Pancreas (tissue), 10 donors: Measurements from ENCODE around the gene TMPRSS6. TPM values are rescaled to one million over a fixed set of nuclear protein-coding genes. Genes with fewer than 3 reads are reported as not detected.

Source experiments
- ATAC-seq, 4 donors: fragments of 200-7000 bp; cut with Tn5 transposase; one replicate each; pipeline versions ENCODE4 v1.8.0 to v1.9.1; 2020; ENCODE audit warnings: mild to moderate bottlenecking in 4 of 4, moderate library complexity in 4 of 4
- DNase-seq, 6 donors: peaks; one replicate each; pipeline ENCODE4 v3.0.0-alpha.2; 2020
- FAIRE-seq: peaks from 2 replicates; lab custom pipeline; 2012; peaks lifted over from hg19 to GRCh38; lab: Jason Lieb, UNC
- H3K27ac ChIP-seq, 4 donors: fragments of 200-600 bp; sonication (generic); 1 replicate in 3 of 4; 2 replicates in 1 of 4; pipeline versions ENCODE4 v1.5.0 to v1.8.0; 2020
- H3K27me3 ChIP-seq, 4 donors: fragments of 200-600 bp; one replicate each; pipeline ENCODE4 v1.8.0; 2021
- H3K36me3 ChIP-seq, 3 donors: fragments of 200-600 bp; sonication (generic) in 1 of 3; one replicate each; pipeline versions ENCODE4 v1.5.0 to v1.8.0; 2020 to 2021
- H3K4me1 ChIP-seq, 3 donors: fragments of 200-600 bp; one replicate each; pipeline ENCODE4 v1.8.0; 2021
- H3K4me3 ChIP-seq, 4 donors: fragments of 200-600 bp; sonication (generic) in 2 of 4; one replicate each; pipeline versions ENCODE4 v1.5.0 to v1.8.0; 2020 to 2021
- H3K9me3 ChIP-seq, 4 donors: fragments of 200-600 bp; one replicate each; pipeline ENCODE4 v1.8.0; 2021
- WGBS, 2 donors: extraction: QIAGEN DNeasy Blood & Tissue Kit; methylation state at CpG; one replicate each; pipeline ENCODE4 v1.1.7; 2013; 5-methylcytosine and 5-hydroxymethylcytosine counted together
- intact Hi-C, 3 donors: fragments of 100-400 bp; cut with DNase I; formaldehyde crosslinking; loops; one replicate each; pipeline versions ENCODE4 v1.11.1 to v1.14.2; 2022
- polyA plus RNA-seq, 2 donors: library from polyadenylated mRNA; stranded (reverse); fragments of 200-250 nt; gene quantifications; one replicate each; pipeline ENCODE4 v1.2.3, GENCODE V29; 2013
- total RNA-seq, 6 donors: library from RNA; stranded (reverse); fragmentation: NEBNext Ultra II Directional in 4 of 6; extraction: Animal tissue kit (Norgen Biotek cat#: 25700) in 4 of 6; gene quantifications; one replicate each; pipeline versions ENCODE4 v1.2.1 to v1.2.4, GENCODE V29; 2021 to 2023
- TF ChIP-seq, protein P1 (sequence below), 4 donors: fragments of 200-600 bp; sonication (generic) in 3 of 4; IDR thresholded peaks; one replicate each; pipeline versions ENCODE4 v1.5.0 to v1.8.0; 2021; ENCODE audit warnings: antibody characterized with exemption in 4 of 4
- donor health status: healthy with polysubstance abuse.
- donor health status: DM: no; HTN: no; CAD: no; lungs with moderate emphysema.
- donor health status: DM: no; HTN: no; CAD: no.
- donor health status: control.
- donor health status: control.
- donor health status: Bipolar disorder and iron deficiency.
- donor health status: DM: yes; HTN: yes; CAD: no.
- donor health status: DM: no; HTN: no; CAD: no.
- donor health status: DM: no; HTN: no; CAD: no.
- donor health status: DM: yes; HTN: yes; CAD: no.

The TMPRSS6 gene
- total and polyA plus RNA-seq, 8 donors: 0.13 to 3.1 (median 0.33) TPM

DNA sequence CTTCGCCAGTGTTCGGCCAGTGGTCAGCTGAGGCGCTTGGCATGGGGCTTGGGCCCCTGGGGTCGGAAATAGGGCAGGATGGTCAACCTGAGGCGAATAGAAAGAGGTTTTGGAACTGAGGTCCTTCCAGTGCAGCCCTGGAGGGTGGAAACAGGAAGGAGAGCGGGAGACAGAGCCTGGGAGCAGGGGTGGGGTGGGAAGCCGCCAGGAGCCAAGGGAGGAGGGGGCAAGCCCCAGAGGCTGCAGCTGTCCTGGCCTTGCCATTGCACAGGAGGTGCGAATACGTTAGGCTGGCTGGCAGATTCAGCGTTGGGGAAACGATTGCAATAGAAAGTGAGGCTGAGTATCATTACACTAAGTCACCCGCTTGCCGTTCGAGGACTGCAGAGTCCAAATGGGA is 71.8 kb downstream of the TMPRSS6 start:
- WGBS, 2 donors: 77 to 79% methylated on average over 14 of the region's 14 CpGs
- intact Hi-C loops: no loop called here
- H3K4me3 ChIP-seq: no peak overlapping the region
- no peaks in the 10 kb centered on the region for H3K36me3 ChIP-seq
- DNase-seq (no peak), FAIRE-seq (no peak), ATAC-seq (no peak)
- TF ChIP-seq, protein P1, sequence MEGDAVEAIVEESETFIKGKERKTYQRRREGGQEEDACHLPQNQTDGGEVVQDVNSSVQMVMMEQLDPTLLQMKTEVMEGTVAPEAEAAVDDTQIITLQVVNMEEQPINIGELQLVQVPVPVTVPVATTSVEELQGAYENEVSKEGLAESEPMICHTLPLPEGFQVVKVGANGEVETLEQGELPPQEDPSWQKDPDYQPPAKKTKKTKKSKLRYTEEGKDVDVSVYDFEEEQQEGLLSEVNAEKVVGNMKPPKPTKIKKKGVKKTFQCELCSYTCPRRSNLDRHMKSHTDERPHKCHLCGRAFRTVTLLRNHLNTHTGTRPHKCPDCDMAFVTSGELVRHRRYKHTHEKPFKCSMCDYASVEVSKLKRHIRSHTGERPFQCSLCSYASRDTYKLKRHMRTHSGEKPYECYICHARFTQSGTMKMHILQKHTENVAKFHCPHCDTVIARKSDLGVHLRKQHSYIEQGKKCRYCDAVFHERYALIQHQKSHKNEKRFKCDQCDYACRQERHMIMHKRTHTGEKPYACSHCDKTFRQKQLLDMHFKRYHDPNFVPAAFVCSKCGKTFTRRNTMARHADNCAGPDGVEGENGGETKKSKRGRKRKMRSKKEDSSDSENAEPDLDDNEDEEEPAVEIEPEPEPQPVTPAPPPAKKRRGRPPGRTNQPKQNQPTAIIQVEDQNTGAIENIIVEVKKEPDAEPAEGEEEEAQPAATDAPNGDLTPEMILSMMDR (IDR thresholded peaks at IDR 0.05): no peak
- H3K27ac ChIP-seq: no peak overlapping the region
- H3K27me3 ChIP-seq: no peaks in the 10 kb centered on the region
- H3K4me1 ChIP-seq: peaks cover 0 to 13% (median 8%) of the 10 kb centered on the region in 3 donors
- no peaks in the 10 kb centered on the region for H3K9me3 ChIP-seq

DNA sequence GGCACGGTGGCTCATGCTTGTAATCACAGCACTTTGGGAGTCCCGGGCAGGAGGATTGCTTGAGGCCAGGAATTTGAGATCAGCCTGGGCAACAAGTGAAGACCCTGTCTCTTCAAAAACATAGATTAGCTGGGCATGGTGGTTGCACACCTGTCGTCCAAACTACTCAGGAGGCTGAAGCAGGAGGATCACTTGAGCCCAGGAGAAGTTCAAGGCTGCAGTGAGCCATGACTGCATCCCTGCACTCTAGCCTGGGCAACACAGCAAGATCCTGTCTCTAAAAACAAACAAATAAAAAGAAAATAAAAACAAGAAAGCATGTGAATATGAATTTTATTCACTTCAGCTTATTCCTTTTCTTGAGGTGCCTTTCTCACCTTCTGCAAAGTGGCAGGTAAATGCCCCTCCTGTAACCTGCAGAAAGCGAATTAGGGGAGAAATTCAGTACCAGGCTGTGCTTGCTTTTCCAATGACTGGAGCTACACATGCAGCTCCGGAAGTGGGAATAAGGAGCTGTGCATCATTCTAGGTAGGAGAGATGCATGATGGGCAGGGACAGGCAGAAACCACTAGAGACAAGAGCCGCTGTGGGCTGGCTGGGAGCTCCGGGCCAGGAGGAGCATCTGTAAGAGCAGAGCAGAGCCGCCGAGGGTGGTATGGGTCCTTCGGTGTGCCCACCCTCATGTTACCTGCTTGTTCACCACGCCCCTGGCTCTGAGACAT is 72.7 kb downstream of the TMPRSS6 start:
- H3K36me3 ChIP-seq: no peaks in the 10 kb centered on the region
- peaks cover 4 to 19% (median 16%) of the 10 kb centered on the region in 3 donors for H3K4me1 ChIP-seq
- DNase-seq (no peak), FAIRE-seq (no peak), ATAC-seq (no peak)
- intact Hi-C loops: no loop called here
- H3K9me3 ChIP-seq: no peaks in the 10 kb centered on the region
- TF ChIP-seq, protein P1 (IDR thresholded peaks at IDR 0.05): no peak
- H3K27ac ChIP-seq: no peak overlapping the region
- no peak overlapping the region for H3K4me3 ChIP-seq
- H3K27me3 ChIP-seq: no peaks in the 10 kb centered on the region
- 75 to 83% methylated on average over 11 of the region's 11 CpGs for WGBS, 2 donors

DNA sequence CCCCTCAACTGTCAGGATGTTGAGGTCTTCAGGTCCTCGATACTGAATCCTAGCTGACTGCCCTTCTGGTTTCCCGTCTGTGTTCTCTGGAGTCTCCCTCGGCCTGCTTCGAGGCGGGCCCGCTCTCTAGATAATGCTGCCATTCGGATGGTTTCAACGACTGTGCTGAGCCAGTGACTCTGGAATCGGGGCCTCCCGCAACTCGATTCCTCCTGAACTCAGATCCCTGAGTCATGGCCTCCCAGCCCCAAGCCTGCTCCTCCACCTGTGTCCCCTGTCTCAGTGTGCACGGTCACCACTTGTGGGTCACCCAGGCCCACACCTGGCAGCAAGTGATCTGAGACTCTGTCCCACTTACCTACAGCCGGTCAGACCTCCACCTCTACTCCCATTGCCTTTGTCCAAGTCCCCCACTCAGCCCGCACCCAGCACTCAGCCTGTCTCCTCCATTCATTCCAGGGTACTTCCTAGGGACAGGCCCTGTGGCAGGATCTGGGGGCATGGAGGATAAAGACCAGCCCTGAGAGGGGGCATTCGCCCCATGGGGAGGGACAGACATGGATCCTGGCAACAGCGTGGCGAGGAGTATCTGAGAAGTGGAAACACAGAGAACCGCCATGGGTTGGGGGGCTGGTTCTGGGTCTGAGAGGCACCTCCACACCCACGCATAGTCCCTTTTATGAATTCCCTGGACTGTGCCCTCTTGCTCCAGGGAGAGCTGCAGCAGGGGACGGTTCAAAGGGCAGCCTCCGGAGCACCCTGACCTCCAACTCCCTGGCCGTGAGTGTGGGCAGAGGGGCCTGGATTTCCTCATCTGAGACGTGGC is 75.7 kb downstream of the TMPRSS6 start:
- FAIRE-seq (no peak), DNase-seq (peak in 1 of 6 donors; percentile 31), ATAC-seq (no peak)
- no peaks in the 10 kb centered on the region for H3K9me3 ChIP-seq
- TF ChIP-seq, protein P1 (IDR thresholded peaks at IDR 0.05): no peak
- peak overlapping the region; percentile 72 to 88 (median 80) for H3K27ac ChIP-seq
- H3K27me3 ChIP-seq: no peaks in the 10 kb centered on the region
- H3K4me1 ChIP-seq: peaks cover 6 to 27% (median 18%) of the 10 kb centered on the region in 3 donors
- H3K4me3 ChIP-seq: no peak overlapping the region
- WGBS, 2 donors: 85 to 89% methylated on average over 23 of the region's 23 CpGs
- intact Hi-C loops: no loop called here
- peaks cover 0 to 13% (median 6%) of the 10 kb centered on the region in 3 donors for H3K36me3 ChIP-seq

DNA sequence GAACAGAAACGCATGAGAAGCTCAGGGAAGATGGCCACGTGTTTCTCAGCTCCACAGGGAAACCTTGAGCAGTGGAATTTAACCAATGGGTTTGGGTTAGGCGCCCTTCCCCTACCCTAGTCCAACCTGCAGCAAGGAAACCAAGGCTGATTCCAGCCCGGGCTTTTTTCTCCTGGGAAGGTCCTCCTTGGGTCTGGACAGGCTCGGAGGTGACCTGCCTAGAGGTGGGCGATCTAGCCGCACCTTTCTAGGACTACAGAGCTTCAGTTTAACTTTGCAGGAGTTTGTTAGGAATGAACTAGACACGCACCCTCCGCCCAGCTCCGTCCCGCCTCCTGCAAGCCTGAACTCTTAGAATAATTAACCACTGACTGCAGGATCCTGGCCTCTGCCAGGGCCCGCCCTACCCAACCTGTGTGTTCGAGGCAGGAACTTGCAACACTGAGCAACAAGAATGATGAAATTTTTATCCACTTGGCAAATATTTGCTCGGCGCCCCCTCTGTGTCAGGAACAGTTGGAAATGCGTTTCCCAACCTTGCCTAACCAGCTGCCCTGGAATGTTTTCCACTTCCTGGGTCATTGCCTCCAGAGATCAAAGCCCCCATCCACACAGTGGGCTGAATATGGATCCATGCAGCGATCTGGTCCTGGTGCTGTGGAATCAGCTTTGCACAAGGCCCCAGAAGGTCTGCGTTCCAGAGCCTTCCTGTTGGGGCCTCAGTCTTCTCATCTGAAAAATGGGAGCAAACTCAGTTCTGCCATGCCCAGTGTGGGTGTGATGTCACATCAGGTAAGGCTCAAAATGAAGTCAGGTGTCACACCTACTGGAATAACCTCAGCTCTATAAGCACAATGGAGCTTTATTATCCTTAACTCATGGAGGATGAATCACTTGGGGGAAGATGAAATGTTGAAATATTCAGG is 76.7 kb downstream of the TMPRSS6 start:
- Histone ChIP-seq H3K4me3 (peak overlapping the region in 2 of 4 donors; percentile 7 to 25), H3K27ac (peak overlapping the region; percentile 72 to 88 (median 80)), H3K36me3 (peaks cover 0 to 15% (median 6%) of the 10 kb centered on the region in 3 donors), H3K27me3 (no peaks in the 10 kb centered on the region), H3K9me3 (no peaks in the 10 kb centered on the region), H3K4me1 (peaks cover 6 to 27% (median 18%) of the 10 kb centered on the region in 3 donors)
- FAIRE-seq (peak; percentile 23), ATAC-seq (peak; percentile 95 to 97 (median 96)), DNase-seq (peak; percentile 82 to 94 (median 86))
- 13 to 15% methylated on average over 18 of the region's 18 CpGs for WGBS, 2 donors
- TF ChIP-seq, protein P1 (IDR thresholded peaks at IDR 0.05): no peak
- intact Hi-C loops: no loop called here
